ENCODE measurements around the gene KY.

GRCh38 chr3:134608023-134608770 is 42.6 kb downstream of the KY start:
- TF ChIP-seq REST (IDR thresholded peaks at IDR 0.05; ENCODE audit: low read depth, low read length) = no peak
- TF ChIP-seq EZH2 (IDR thresholded peaks at IDR 0.05; ENCODE audit: borderline replicate concordance, control insufficient read depth, low read depth, low read length) = no peak
- TF ChIP-seq PKNOX1 (IDR thresholded peaks at IDR 0.05) = no peak
- no peak for TF ChIP-seq YY1 (IDR thresholded peaks at IDR 0.05; ENCODE audit: low read depth, low read length)
- TF ChIP-seq CTCF (IDR thresholded peaks at IDR 0.05 in 2 of 3, conservative IDR thresholded peaks at IDR 0.05 in 1 of 3; ENCODE audit: control insufficient read depth in 2 of 3, extremely low read depth in 1 of 3, insufficient read depth in 1 of 3, low read depth in 3 of 3, low read length in 3 of 3) = no peak
- TF ChIP-seq JUND (IDR thresholded peaks at IDR 0.05; ENCODE audit: low read depth, low read length) = no peak
- TF ChIP-seq SPI1 (IDR thresholded peaks at IDR 0.05; ENCODE audit: borderline replicate concordance, insufficient read depth, low read depth, low read length) = no peak
- TF ChIP-seq CHD4 (IDR thresholded peaks at IDR 0.05) = no peak
- TF ChIP-seq ZBTB33 (IDR thresholded peaks at IDR 0.05) = no peak
